CD4-positive, alpha-beta memory T cell (primary cell): ENCODE data around the gene CAMSAP1. TPM values are rescaled to one million over a fixed set of nuclear protein-coding genes. Genes with fewer than 3 reads are reported as not detected.

Experiments
- polyA plus RNA-seq, 2 donors: library from polyadenylated mRNA; unstranded; fragments of 300-500 nt; fragmentation: Illumina TruSeq; gene quantifications; one replicate each; pipeline ENCODE4 v1.2.3, GENCODE V29; 2021
- total RNA-seq, 2 experiments: library from RNA; stranded (reverse); gene quantifications; one replicate each; pipeline ENCODE4 v1.2.3, GENCODE V29; 2021

Gene CAMSAP1
- total and polyA plus RNA-seq, 4 experiments from 2014 or later = 0.76 to 51.7 (median 22.5) TPM

Other genes starting within 250 kb of the CAMSAP1 start
- not detected for gene LCN9, start 244.2 kb downstream of the CAMSAP1 start, total RNA-seq
- gene LCN9, start 244.2 kb downstream of the CAMSAP1 start, polyA plus RNA-seq = not detected
- gene SOHLH1, start 208.1 kb downstream of the CAMSAP1 start, total RNA-seq = not detected
- not detected for gene SOHLH1, start 208.1 kb downstream of the CAMSAP1 start, polyA plus RNA-seq
- gene KCNT1, start 205.4 kb downstream of the CAMSAP1 start, total RNA-seq = under 1 TPM in 1 of 2 experiments, not detected in 1; 0.06 TPM
- gene KCNT1, start 205.4 kb downstream of the CAMSAP1 start, polyA plus RNA-seq = under 1 TPM in 1 of 2 donors, not detected in 1; 0.20 TPM
- gene UBAC1, start 53.8 kb upstream of the CAMSAP1 start, total RNA-seq = 10 to 100 TPM; 28.4 to 32.8 TPM
- 10 to 100 TPM; 23.0 to 27.7 TPM for gene UBAC1, start 53.8 kb upstream of the CAMSAP1 start, polyA plus RNA-seq
- gene NACC2, start 187.7 kb upstream of the CAMSAP1 start, total RNA-seq = 10 to 100 TPM; 11.5 to 12.2 TPM
- gene NACC2, start 187.7 kb upstream of the CAMSAP1 start, polyA plus RNA-seq = 1 to 10 TPM in 1 of 2 donors, under 1 TPM in 1; 0.58 to 2.6 TPM
- gene TMEM250, start 211.3 kb upstream of the CAMSAP1 start, total RNA-seq = 10 to 100 TPM; 52.1 to 55.8 TPM
- gene TMEM250, start 211.3 kb upstream of the CAMSAP1 start, polyA plus RNA-seq = 10 to 100 TPM; 46.7 to 67.3 TPM